GM12874 (cell line): ENCODE results near the gene PLA2G4D.

ENCODE experiments used
- CTCF ChIP-seq: IDR thresholded peaks from 2 replicates; pipeline ENCODE4 v1.5.1; 2011; ENCODE audit warnings: low read depth, mild to moderate bottlenecking, control low read depth, low read length, moderate library complexity; ENCODE audit not compliant: insufficient read depth

Gene PLA2G4D

GRCh38 chr15:42056934-42057798 lies 37.2 kb downstream of the PLA2G4D start:
- peak; percentile 76 for TF ChIP-seq CTCF

GRCh38 chr15:42053914-42054313 lies 40.4 kb downstream of the PLA2G4D start:
- no peak for TF ChIP-seq CTCF

- TF ChIP-seq CTCF: no peak
Measured at GRCh38 chr15:42053010-42053409, 41.4 kb downstream of the PLA2G4D start.

- no peak for TF ChIP-seq CTCF
Measured at GRCh38 chr15:42050484-42051255, 43.7 kb downstream of the PLA2G4D start.

- TF ChIP-seq CTCF: no peak
Measured at GRCh38 chr15:42048821-42049200, 45.6 kb downstream of the PLA2G4D start.

- no peak for TF ChIP-seq CTCF
Measured at GRCh38 chr15:42048080-42048820, 46.1 kb downstream of the PLA2G4D start.

- no peak for TF ChIP-seq CTCF
Measured at GRCh38 chr15:42046597-42046996, 47.8 kb downstream of the PLA2G4D start.
